Measurements from ENCODE around the gene ZDHHC14.

DNA sequence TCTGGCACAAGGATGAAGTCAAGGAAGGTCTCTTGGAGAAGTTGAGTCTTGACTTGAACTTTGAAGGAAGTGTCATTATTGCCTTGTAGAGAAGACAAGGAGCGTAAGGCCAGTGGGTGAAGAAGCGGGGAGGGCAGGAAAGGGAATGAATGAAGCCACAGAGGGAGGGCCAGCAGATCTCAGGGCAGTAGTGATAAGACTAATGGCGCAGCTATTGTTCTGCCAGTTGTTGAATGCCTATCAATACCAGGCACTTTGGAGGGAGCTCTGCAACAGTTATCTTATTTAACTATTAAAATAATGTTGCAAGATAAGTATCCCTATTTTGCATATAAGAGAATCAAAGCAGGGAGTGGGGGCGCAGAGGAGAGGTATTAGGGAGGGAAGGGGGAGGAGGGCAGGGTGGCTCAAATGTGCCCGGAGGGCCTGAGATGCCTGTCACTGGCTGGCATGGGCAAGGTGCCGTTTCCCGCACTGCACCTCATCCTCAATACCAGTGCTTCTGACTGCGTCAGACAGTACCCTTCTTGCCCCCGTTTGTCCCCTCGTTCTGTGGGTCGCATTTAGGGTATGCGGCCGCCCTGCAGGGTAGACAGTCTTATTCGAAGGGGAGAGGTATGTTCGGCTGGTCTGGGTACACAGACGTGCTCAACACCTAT is 109.8 kb downstream of the ZDHHC14 start:
- TF ChIP-seq, protein P1, sequence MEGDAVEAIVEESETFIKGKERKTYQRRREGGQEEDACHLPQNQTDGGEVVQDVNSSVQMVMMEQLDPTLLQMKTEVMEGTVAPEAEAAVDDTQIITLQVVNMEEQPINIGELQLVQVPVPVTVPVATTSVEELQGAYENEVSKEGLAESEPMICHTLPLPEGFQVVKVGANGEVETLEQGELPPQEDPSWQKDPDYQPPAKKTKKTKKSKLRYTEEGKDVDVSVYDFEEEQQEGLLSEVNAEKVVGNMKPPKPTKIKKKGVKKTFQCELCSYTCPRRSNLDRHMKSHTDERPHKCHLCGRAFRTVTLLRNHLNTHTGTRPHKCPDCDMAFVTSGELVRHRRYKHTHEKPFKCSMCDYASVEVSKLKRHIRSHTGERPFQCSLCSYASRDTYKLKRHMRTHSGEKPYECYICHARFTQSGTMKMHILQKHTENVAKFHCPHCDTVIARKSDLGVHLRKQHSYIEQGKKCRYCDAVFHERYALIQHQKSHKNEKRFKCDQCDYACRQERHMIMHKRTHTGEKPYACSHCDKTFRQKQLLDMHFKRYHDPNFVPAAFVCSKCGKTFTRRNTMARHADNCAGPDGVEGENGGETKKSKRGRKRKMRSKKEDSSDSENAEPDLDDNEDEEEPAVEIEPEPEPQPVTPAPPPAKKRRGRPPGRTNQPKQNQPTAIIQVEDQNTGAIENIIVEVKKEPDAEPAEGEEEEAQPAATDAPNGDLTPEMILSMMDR (IDR thresholded peaks at IDR 0.05), result no peak
- no peak for TF ChIP-seq POLR2A (IDR thresholded peaks at IDR 0.05; ENCODE audit: low read depth)
